MM.1S (cell line): ENCODE data around the gene CCL16.
A peak's percentile ranks its signal among the peaks of the same experiment; 100 is the strongest.
"Not testable (repeated sequence)": the region's sequence is repeated elsewhere in the genome, so short reads cannot be mapped to it uniquely, and the experiment has no call there.

Experiments used
- DNase-seq: peaks from one replicate; pipeline ENCODE4 v3.0.0-alpha.2; 2015
- H2AFZ ChIP-seq: fragments of 300-600 bp; sonication (generic); 2 replicates; pipeline ENCODE4 v1.6.0; 2016; ENCODE audit warnings: antibody characterized with exemption, low read length
- H3F3A ChIP-seq: fragments of 300-600 bp; sonication (generic); 2 replicates; pipeline ENCODE4 v1.6.1; 2016; ENCODE audit warnings: mild to moderate bottlenecking, antibody characterized with exemption, low read length, moderate library complexity, mixed read lengths; ENCODE audit not compliant: insufficient read depth
- H3K27ac ChIP-seq: fragments of 300-600 bp; sonication (generic); 2 replicates; pipeline ENCODE4 v1.5.1; 2016; ENCODE audit warnings: mild to moderate bottlenecking, low read length
- H3K27me3 ChIP-seq: fragments of 300-600 bp; sonication (generic); replicated peaks from 2 replicates; pipeline ENCODE4 v1.6.0; 2016; ENCODE audit warnings: low read length; ENCODE audit not compliant: insufficient read depth
- H3K36me3 ChIP-seq: fragments of 300-600 bp; sonication (generic); replicated peaks from 2 replicates; pipeline ENCODE4 v1.6.1; 2016; ENCODE audit warnings: mild to moderate bottlenecking, low read length, mixed read lengths; ENCODE audit not compliant: insufficient read depth
- H3K4me1 ChIP-seq: fragments of 300-600 bp; sonication (generic); 2 replicates; pipeline ENCODE4 v1.6.1; 2016; ENCODE audit warnings: low read length, mixed read lengths
- H3K4me2 ChIP-seq: fragments of 300-600 bp; sonication (generic); 2 replicates; pipeline ENCODE4 v1.6.0; 2016; ENCODE audit warnings: low read depth, low read length
- H3K4me3 ChIP-seq: fragments of 300-600 bp; sonication (generic); 2 replicates; pipeline ENCODE4 v1.5.1; 2016; ENCODE audit warnings: low read length, mixed read lengths
- H3K79me2 ChIP-seq: fragments of 300-600 bp; sonication (generic); 2 replicates; pipeline ENCODE4 v1.6.1; 2016; ENCODE audit warnings: mixed run types, low read length, mixed read lengths
- H3K9ac ChIP-seq: fragments of 300-600 bp; sonication (generic); 2 replicates; pipeline ENCODE4 v1.6.1; 2016; ENCODE audit warnings: low read length, mixed read lengths
- H3K9me2 ChIP-seq: fragments of 300-600 bp; sonication (generic); replicated peaks from 2 replicates; pipeline ENCODE4 v1.6.1; 2016; ENCODE audit warnings: mild to moderate bottlenecking, low read length, mixed read lengths; ENCODE audit not compliant: insufficient read depth
- H3K9me3 ChIP-seq: fragments of 300-600 bp; sonication (generic); replicated peaks from 2 replicates; pipeline ENCODE4 v1.6.1; 2016; ENCODE audit warnings: mild to moderate bottlenecking, low read length, mixed read lengths; ENCODE audit not compliant: insufficient read depth
- H4K20me1 ChIP-seq: fragments of 300-600 bp; sonication (generic); 2 replicates; pipeline ENCODE4 v1.6.1; 2016; ENCODE audit warnings: mild to moderate bottlenecking, low read length, moderate library complexity, mixed read lengths; ENCODE audit not compliant: insufficient read depth
- CTCF ChIP-seq: fragments of 300-600 bp; sonication (generic); IDR thresholded peaks from 2 replicates; pipeline ENCODE4 v1.5.1; 2016; ENCODE audit warnings: antibody characterized with exemption, low read length, mixed read lengths
- EZH2 ChIP-seq: fragments of 300-600 bp; sonication (generic); optimal IDR thresholded peaks from 2 replicates; pipeline ENCODE3; 2017; ENCODE audit warnings: low read depth, mild to moderate bottlenecking, antibody characterized with exemption, low read length, mixed read lengths
- EZH2phosphoT487 ChIP-seq: fragments of 300-600 bp; sonication (generic); IDR thresholded peaks from 2 replicates; pipeline ENCODE4 v1.6.1; 2018; ENCODE audit warnings: antibody characterized with exemption, low read length

CCL16 gene

GRCh38 chr17:35998756-35999155 lies 17.5 kb upstream of the CCL16 start:
- no peaks in the 10 kb centered on the region for H3K9me3 ChIP-seq
- H3K4me3 ChIP-seq: no peak overlapping the region
- no peaks in the 10 kb centered on the region for H3K79me2 ChIP-seq
- no peaks in the 10 kb centered on the region for H3K27me3 ChIP-seq
- no peak overlapping the region; the same call in 1 of the 2 replicates for H3K27ac ChIP-seq
- no peaks in the 10 kb centered on the region for H3F3A ChIP-seq
- no peaks in the 10 kb centered on the region for H3K36me3 ChIP-seq
- H4K20me1 ChIP-seq: no peaks in the 10 kb centered on the region
- no peak for DNase-seq
- H3K4me1 ChIP-seq: peaks cover 12% of the 10 kb centered on the region
- TF ChIP-seq CTCF (no peak), EZH2phosphoT487 (no peak), EZH2 (no peak)
- H3K9ac ChIP-seq: no peak overlapping the region
- H2AFZ ChIP-seq: peak overlapping the region; percentile 81; the same call in 1 of the 2 replicates
- peak overlapping the region; percentile 67; the same call in 1 of the 2 replicates for H3K4me2 ChIP-seq
- H3K9me2 ChIP-seq: no peaks in the 10 kb centered on the region

GRCh38 chr17:35998018-35998545 lies 16.8 kb upstream of the CCL16 start:
- Histone ChIP-seq H3K27me3 (no peaks in the 10 kb centered on the region), H3K9me3 (no peaks in the 10 kb centered on the region), H3K9me2 (no peaks in the 10 kb centered on the region), H3K4me3 (peak overlapping the region; percentile 32), H3K4me2 (peak overlapping the region; percentile 67), H3K4me1 (peaks cover 12% of the 10 kb centered on the region), H3K36me3 (no peaks in the 10 kb centered on the region), H3K79me2 (no peaks in the 10 kb centered on the region), H3K9ac (peak overlapping the region; percentile 21; the same call in 1 of the 2 replicates), H4K20me1 (no peaks in the 10 kb centered on the region), H3F3A (no peaks in the 10 kb centered on the region), H3K27ac (peak overlapping the region; percentile 37; the same call in 1 of the 2 replicates), H2AFZ (peak overlapping the region; percentile 81)
- peak; percentile 56 for DNase-seq
- no peak for TF ChIP-seq CTCF
- TF ChIP-seq EZH2phosphoT487: no peak
- TF ChIP-seq EZH2: no peak

- not testable (repeated sequence) for H3K27me3 ChIP-seq, DNase-seq, H3K9ac ChIP-seq
These were observed 14.0 kb upstream of the CCL16 start for GRCh38 chr17:35995346-35995745.

GRCh38 chr17:35991075-35991474 lies 9.8 kb upstream of the CCL16 start:
- no peak overlapping the region for H3K4me3 ChIP-seq
- H3K9ac ChIP-seq: no peak overlapping the region
- peaks cover 3% of the 10 kb centered on the region for H3K4me1 ChIP-seq
- no peak overlapping the region for H2AFZ ChIP-seq
- H3K36me3 ChIP-seq: no peaks in the 10 kb centered on the region
- TF ChIP-seq CTCF (no peak), EZH2phosphoT487 (no peak), EZH2 (no peak)
- H3K27ac ChIP-seq: no peak overlapping the region; the same call in 1 of the 2 replicates
- H3K79me2 ChIP-seq: no peaks in the 10 kb centered on the region
- no peaks in the 10 kb centered on the region for H3F3A ChIP-seq
- H3K9me3 ChIP-seq: no peaks in the 10 kb centered on the region
- no peaks in the 10 kb centered on the region for H3K9me2 ChIP-seq
- DNase-seq: peak; percentile 16
- H3K4me2 ChIP-seq: no peak overlapping the region
- H3K27me3 ChIP-seq: no peaks in the 10 kb centered on the region
- no peaks in the 10 kb centered on the region for H4K20me1 ChIP-seq

More at GRCh38 chr17:35995346-35995745, 14.0 kb upstream of the CCL16 start:
- not testable (repeated sequence) for H3K4me3 ChIP-seq, H3K9me3 ChIP-seq, H3K36me3 ChIP-seq, H2AFZ ChIP-seq, H4K20me1 ChIP-seq, H3K79me2 ChIP-seq, H3K4me2 ChIP-seq, H3K9me2 ChIP-seq, H3K27ac ChIP-seq, H3F3A ChIP-seq
- peaks cover 15% of the 10 kb centered on the region for H3K4me1 ChIP-seq
